HCT116 (cell line): ENCODE data around the gene MEIOC. TPM values are rescaled to one million over a fixed set of nuclear protein-coding genes. Genes with fewer than 3 reads are reported as not detected.

Experiments used
- ATAC-seq: fragments of 200-7000 bp; cut with Tn5 transposase; 2 replicates; pipeline ENCODE4 v1.9.1; 2020; ENCODE audit warnings: mild to moderate bottlenecking, moderate library complexity
- BruUV-seq: library from RNA; stranded (reverse); fragments of 400-500 nt; replicated peaks from 2 replicates; lab custom pipeline; 2021; lab: Mats Ljungman, UMichigan
- CTCF ChIA-PET: fragments of 300-600 bp; sonication (Branson Sonifier 250); formaldehyde crosslinking; loops from one replicate; lab custom pipeline; 2021; ENCODE audit warnings: antibody characterized with exemption; lab: Charles Lee
- POLR2A ChIA-PET: fragments of 300-600, 350-600 bp; sonication (Branson Sonifier 250); formaldehyde crosslinking; loops from one replicate; lab custom pipeline; 2021; ENCODE audit warnings: antibody characterized with exemption; lab: Charles Lee
- RAD21 ChIA-PET, 2 experiments: fragments of 300-600 bp; sonication (Branson Sonifier 250); formaldehyde crosslinking; loops; one replicate each; lab custom pipeline; 2023; ENCODE audit warnings: low total read pairs in 2 of 2; ENCODE audit not compliant: uncharacterized antibody in 2 of 2, unreplicated experiment in 2 of 2, low non-redundant PET in 1 of 2; lab: Charles Lee
- DNase-seq: peaks from one replicate; pipeline ENCODE4 v3.0.0-alpha.2; 2010; ENCODE audit warnings: low read depth, low spot score
- H2AFZ ChIP-seq: fragments of 200-600 bp; shearing (Covaris generic), sonication (generic); 2 replicates; pipeline ENCODE4 v1.6.1; 2017; ENCODE audit warnings: low read depth, mixed run types, mixed read lengths, antibody characterized with exemption, low read length; ENCODE audit not compliant: poor library complexity, severe bottlenecking
- H3K27ac ChIP-seq: 2 replicates; pipeline ENCODE4 v1.5.1; 2012; ENCODE audit warnings: low read depth, low read length
- H3K27me3 ChIP-seq: fragments of 200-600 bp; sonication (generic); 2 replicates; pipeline ENCODE4 v1.6.1; 2016; ENCODE audit warnings: mixed run types, low read length, mixed read lengths; ENCODE audit not compliant: insufficient read depth
- H3K36me3 ChIP-seq, 2 experiments: fragments of 200-500 bp in 1 of 2; fragments of 200-600 bp in 1 of 2; sonication (Bioruptor generic) in 1 of 2; sonication (generic) in 1 of 2; 2 replicates each; pipeline versions ENCODE4 v1.5.1 to v1.6.1; 2014 to 2016; ENCODE audit warnings: low read length in 2 of 2, inconsistent platforms in 1 of 2, mixed read lengths in 1 of 2, mixed run types in 1 of 2; ENCODE audit not compliant: insufficient read depth in 2 of 2, control insufficient read depth in 1 of 2
- H3K4me1 ChIP-seq, 2 experiments: fragments of 200-600 bp in 1 of 2; sonication (generic) in 1 of 2; 2 replicates each; pipeline versions ENCODE4 v1.5.1 to v1.6.1; 2012 to 2017; ENCODE audit warnings: low read length in 2 of 2, inconsistent platforms in 1 of 2, mild to moderate bottlenecking in 1 of 2, mixed read lengths in 1 of 2, mixed run types in 1 of 2, moderate library complexity in 1 of 2; ENCODE audit not compliant: insufficient read depth in 2 of 2, control insufficient read depth in 1 of 2
- H3K4me2 ChIP-seq: fragments of 200-600 bp; sonication (generic); 2 replicates; pipeline ENCODE4 v1.6.1; 2017; ENCODE audit warnings: mixed run types, low read length, mixed read lengths
- H3K4me3 ChIP-seq, 2 experiments: fragments of 200-600 bp in 1 of 2; sonication (generic) in 1 of 2; replicated peaks in 1 of 2; 2 replicates each; pipeline ENCODE4 v1.5.1; 2011 to 2016; ENCODE audit warnings: low read length in 2 of 2, control low read depth in 1 of 2, low read depth in 1 of 2, mild to moderate bottlenecking in 1 of 2, mixed read lengths in 1 of 2, mixed run types in 1 of 2
- H3K79me2 ChIP-seq: fragments of 200-600 bp; sonication (generic); 2 replicates; pipeline ENCODE4 v1.6.1; 2017; ENCODE audit warnings: mild to moderate bottlenecking, mixed run types, low read length, moderate library complexity, mixed read lengths; ENCODE audit not compliant: insufficient read depth
- H3K9ac ChIP-seq: fragments of 200-600 bp; sonication (generic); 2 replicates; pipeline ENCODE4 v1.6.1; 2016; ENCODE audit warnings: low read length, mixed read lengths
- H3K9me2 ChIP-seq: fragments of 200-600 bp; sonication (generic), shearing (Covaris generic); 2 replicates; pipeline ENCODE4 v1.6.1; 2017; ENCODE audit warnings: mixed run types, mild to moderate bottlenecking, moderate library complexity; ENCODE audit not compliant: insufficient read depth
- H3K9me3 ChIP-seq, 2 experiments: fragments of 200-500 bp in 1 of 2; fragments of 200-600 bp in 1 of 2; sonication (Bioruptor generic) in 1 of 2; sonication (generic) in 1 of 2; 2 replicates each; pipeline ENCODE4 v1.6.1; 2014 to 2017; ENCODE audit warnings: low read length in 2 of 2, mixed read lengths in 2 of 2, inconsistent platforms in 1 of 2, low read depth in 1 of 2, mild to moderate bottlenecking in 1 of 2, mixed run types in 1 of 2, moderate library complexity in 1 of 2; ENCODE audit not compliant: control insufficient read depth in 1 of 2, insufficient read depth in 1 of 2
- H4K20me1 ChIP-seq: fragments of 200-600 bp; sonication (generic), shearing (Covaris generic); 2 replicates; pipeline ENCODE4 v1.6.1; 2017; ENCODE audit warnings: mixed run types, mild to moderate bottlenecking, moderate library complexity; ENCODE audit not compliant: insufficient read depth
- CBX3 ChIP-seq: IDR thresholded peaks from 2 replicates; pipeline ENCODE4 v1.6.1; 2012; ENCODE audit warnings: low read depth
- CEBPB ChIP-seq: IDR thresholded peaks from 2 replicates; pipeline ENCODE4 v1.6.1; 2012; ENCODE audit warnings: low read depth
- EZH2 ChIP-seq: fragments of 200-600 bp; sonication (generic); IDR thresholded peaks from 2 replicates; pipeline ENCODE4 v1.6.1; 2017; ENCODE audit warnings: antibody characterized with exemption, mixed run types
- FOSL1 ChIP-seq: IDR thresholded peaks from 2 replicates; pipeline ENCODE4 v1.6.1; 2012; ENCODE audit warnings: low read depth
- JUND ChIP-seq: IDR thresholded peaks from 2 replicates; pipeline ENCODE4 v1.6.1; 2012
- POLR2AphosphoS5 ChIP-seq: IDR thresholded peaks from 2 replicates; pipeline ENCODE4 v1.6.1; 2011; ENCODE audit warnings: mild to moderate bottlenecking, low read depth, low read length, moderate library complexity
- TCF7L2 ChIP-seq: IDR thresholded peaks from 2 replicates; pipeline ENCODE4 v1.7.0; 2011; ENCODE audit warnings: borderline replicate concordance, inconsistent platforms; ENCODE audit not compliant: insufficient read depth, insufficient read length; ENCODE audit errors: extremely low read depth
- YY1 ChIP-seq: IDR thresholded peaks from 2 replicates; pipeline ENCODE4 v1.6.1; 2011; ENCODE audit warnings: low read length, low read depth, moderate library complexity, mild to moderate bottlenecking; ENCODE audit not compliant: insufficient replicate concordance; ENCODE audit errors: extremely low read depth
- ZFX ChIP-seq: fragments of 450-650 bp; IDR thresholded peaks from 2 replicates; pipeline ENCODE4 v1.6.1; 2017
- ZNF274 ChIP-seq: fragments of 200-500 bp; sonication (Bioruptor generic); IDR thresholded peaks from 2 replicates; pipeline ENCODE4 v1.6.1; 2014; ENCODE audit warnings: mild to moderate bottlenecking, low read depth, low read length, inconsistent platforms
- intact Hi-C: fragments of 100-400 bp; cut with micrococcal nuclease; formaldehyde crosslinking; loops from 2 replicates; pipeline ENCODE4 v1.10.0; 2022
- total RNA-seq: library from RNA; stranded (reverse); gene quantifications from one replicate; pipeline ENCODE4 v1.2.1, GENCODE V29; 2021; ENCODE audit not compliant: unreplicated experiment
- TF ChIP-seq, protein P1 (sequence below): IDR thresholded peaks from 2 replicates; pipeline ENCODE4 v1.6.1; 2011; ENCODE audit warnings: mild to moderate bottlenecking, low read length, moderate library complexity; ENCODE audit not compliant: insufficient replicate concordance; ENCODE audit errors: extremely low read depth

Gene MEIOC
- total RNA-seq, 1 experiment from 2014 or later = not detected

DNA sequence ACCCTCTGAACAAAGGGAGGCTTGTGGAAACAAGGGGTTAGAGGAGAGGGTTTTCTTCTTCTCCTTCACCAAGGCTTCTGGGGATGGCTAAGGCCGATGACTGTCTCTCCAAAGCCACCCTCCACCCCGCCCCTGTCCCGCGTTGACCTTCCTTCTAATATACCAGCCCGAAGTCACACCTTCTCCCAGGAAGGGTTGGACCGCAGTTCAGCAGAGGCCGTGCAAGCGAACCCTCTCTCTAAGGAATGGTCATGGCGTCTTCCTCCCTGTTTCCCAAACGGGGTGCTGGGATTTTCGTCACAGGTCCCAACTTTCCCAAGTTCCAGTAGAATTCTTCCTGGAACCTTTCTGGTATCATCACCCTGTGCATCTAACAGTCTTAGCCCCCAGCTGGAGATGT, 49.6 kb upstream of the MEIOC start (continued):
- TF ChIP-seq POLR2AphosphoS5 (no peak), CEBPB (no peak)

DNA sequence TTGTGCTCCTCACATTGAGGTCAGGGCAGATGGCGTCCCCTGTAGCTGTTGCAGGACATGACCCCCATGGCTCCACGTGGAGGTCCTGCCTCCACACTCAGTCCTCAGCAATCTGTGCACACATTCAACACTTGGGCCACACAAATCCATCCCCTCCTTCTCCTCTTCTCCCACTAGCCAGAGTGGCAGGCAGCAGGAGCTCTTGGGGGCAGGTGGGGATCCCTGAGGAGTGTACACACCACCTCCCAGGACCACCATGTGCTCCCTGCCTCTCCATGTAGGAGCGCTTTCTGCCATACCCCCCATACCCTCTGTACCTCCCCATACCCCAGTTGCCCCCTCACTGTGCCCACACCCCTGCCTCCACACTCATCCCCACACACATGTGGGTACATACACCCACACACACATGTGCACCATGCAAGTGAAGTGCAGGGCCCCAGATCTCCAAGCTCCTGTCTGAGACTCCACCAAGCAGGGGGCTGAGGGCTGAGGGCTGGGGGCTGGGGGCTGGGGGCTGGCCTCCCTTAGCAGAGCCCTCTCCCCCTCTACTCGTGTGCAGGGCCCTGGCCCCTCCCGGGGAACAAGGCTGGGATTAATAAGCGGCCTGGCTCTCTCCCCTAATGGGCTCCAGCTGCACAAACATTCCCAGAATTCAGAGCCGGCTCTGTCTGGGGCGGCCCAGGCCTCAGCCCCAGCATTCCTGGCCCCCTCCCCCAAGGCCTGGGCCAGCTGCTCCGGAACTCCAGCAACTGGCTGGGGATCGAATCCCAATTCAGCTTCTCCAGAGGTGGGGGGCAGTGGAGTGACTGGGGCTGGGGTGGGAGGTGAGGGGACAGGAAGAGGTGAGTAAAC, 48.2 kb upstream of the MEIOC start:
- no peak overlapping the region for H2AFZ ChIP-seq
- ChIA-PET CTCF (no interaction called here), POLR2A (interaction anchor here (0.6 kb wide), 1 partner anchor 968 kb away, joined by 3 read pairs; no protein-coding TSS in a partner anchor), RAD21 (interaction anchor here in 1 of 2 experiments (0.6 kb wide), 1 partner anchor 62 kb away, joined by 4 read pairs; no protein-coding TSS in a partner anchor)
- H3K4me1 ChIP-seq = no peaks in the 10 kb centered on the region
- DNase-seq (no peak), ATAC-seq (no peak)
- no peak overlapping the region for H3K9ac ChIP-seq
- intact Hi-C loops = no loop called here
- no peak overlapping the region for H3K4me3 ChIP-seq
- no peaks in the 10 kb centered on the region for H3K9me3 ChIP-seq
- no peaks in the 10 kb centered on the region for H4K20me1 ChIP-seq
- H3K27ac ChIP-seq = no peak overlapping the region
- no peaks in the 10 kb centered on the region for H3K9me2 ChIP-seq
- no peak for TF ChIP-seq FOSL1
- TF ChIP-seq JUND = no peak
- TF ChIP-seq TCF7L2 = no peak
- TF ChIP-seq YY1 = no peak
- TF ChIP-seq EZH2 = no peak
- no peak for TF ChIP-seq ZNF274
- TF ChIP-seq ZFX = no peak
- no peak for TF ChIP-seq CBX3
- TF ChIP-seq, protein P1, sequence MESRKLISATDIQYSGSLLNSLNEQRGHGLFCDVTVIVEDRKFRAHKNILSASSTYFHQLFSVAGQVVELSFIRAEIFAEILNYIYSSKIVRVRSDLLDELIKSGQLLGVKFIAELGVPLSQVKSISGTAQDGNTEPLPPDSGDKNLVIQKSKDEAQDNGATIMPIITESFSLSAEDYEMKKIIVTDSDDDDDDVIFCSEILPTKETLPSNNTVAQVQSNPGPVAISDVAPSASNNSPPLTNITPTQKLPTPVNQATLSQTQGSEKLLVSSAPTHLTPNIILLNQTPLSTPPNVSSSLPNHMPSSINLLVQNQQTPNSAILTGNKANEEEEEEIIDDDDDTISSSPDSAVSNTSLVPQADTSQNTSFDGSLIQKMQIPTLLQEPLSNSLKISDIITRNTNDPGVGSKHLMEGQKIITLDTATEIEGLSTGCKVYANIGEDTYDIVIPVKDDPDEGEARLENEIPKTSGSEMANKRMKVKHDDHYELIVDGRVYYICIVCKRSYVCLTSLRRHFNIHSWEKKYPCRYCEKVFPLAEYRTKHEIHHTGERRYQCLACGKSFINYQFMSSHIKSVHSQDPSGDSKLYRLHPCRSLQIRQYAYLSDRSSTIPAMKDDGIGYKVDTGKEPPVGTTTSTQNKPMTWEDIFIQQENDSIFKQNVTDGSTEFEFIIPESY = no peak
- no peak overlapping the region for H3K4me2 ChIP-seq
- no TSS peak for BruUV-seq
- H3K36me3 ChIP-seq = no peaks in the 10 kb centered on the region
- no peaks in the 10 kb centered on the region for H3K79me2 ChIP-seq
- no peaks in the 10 kb centered on the region for H3K27me3 ChIP-seq
